Raji (cell line): ENCODE results near the gene FSD1.

Source experiments
- POLR2A ChIP-seq: IDR thresholded peaks from 2 replicates; pipeline ENCODE4 v1.6.1; 2011; ENCODE audit warnings: low read depth, low read length, control low read depth; ENCODE audit not compliant: insufficient read depth

The FSD1 gene

GRCh38 chr19:4370418-4371041 lies 66.1 kb downstream of the FSD1 start:
- TF ChIP-seq POLR2A: no peak

- no peak for TF ChIP-seq POLR2A
Measured at GRCh38 chr19:4371247-4372164, 67.1 kb downstream of the FSD1 start.

- no peak for TF ChIP-seq POLR2A
Measured at GRCh38 chr19:4372165-4373012, 68.0 kb downstream of the FSD1 start.

- no peak for TF ChIP-seq POLR2A
Measured at GRCh38 chr19:4373013-4373367, 68.6 kb downstream of the FSD1 start.
